IPS DF 4.7 (cell line): Measurements from ENCODE around the gene KRTAP5-3.

Source experiments
- DNase-seq: peaks from one replicate; pipeline ENCODE4 v3.0.0-alpha.2; 2013; ENCODE audit warnings: low spot score; ENCODE audit errors: extremely low read depth

Gene KRTAP5-3

DNA sequence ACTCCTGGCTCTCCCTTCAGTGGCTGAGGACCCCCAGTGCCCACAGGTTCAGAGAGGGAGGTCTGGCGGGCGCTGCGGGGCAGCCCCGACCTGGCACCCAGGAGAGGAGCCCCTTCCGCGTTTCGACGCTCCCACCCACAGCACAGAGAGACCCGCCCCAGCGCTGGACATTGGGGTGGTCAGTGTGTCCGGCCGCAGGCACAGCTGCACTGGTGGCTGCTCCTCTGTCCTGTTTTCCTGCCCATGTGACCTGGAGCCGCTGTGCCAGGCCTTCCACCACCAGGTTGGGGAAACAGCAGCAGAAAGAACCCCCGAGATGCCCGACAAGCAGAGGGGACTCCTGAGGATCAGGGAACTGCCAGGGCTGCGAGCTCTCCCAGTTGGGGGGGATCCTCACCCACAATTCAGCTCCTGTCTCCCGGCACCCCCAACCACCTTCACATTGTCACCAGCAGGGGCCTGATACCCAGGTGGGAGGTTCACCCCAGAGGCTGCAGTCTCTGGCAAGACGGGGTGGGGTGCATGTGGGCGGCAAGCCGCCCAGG lies 35.0 kb upstream of the KRTAP5-3 start:
- no peak for DNase-seq

- no peak for DNase-seq
Observed at GRCh38 chr11:1642288-1643145, 34.3 kb upstream of the KRTAP5-3 start.

- DNase-seq: no peak
Observed at GRCh38 chr11:1641096-1641495, 32.8 kb upstream of the KRTAP5-3 start.

- no peak for DNase-seq
Observed at GRCh38 chr11:1640076-1640946, 32.0 kb upstream of the KRTAP5-3 start.

DNA sequence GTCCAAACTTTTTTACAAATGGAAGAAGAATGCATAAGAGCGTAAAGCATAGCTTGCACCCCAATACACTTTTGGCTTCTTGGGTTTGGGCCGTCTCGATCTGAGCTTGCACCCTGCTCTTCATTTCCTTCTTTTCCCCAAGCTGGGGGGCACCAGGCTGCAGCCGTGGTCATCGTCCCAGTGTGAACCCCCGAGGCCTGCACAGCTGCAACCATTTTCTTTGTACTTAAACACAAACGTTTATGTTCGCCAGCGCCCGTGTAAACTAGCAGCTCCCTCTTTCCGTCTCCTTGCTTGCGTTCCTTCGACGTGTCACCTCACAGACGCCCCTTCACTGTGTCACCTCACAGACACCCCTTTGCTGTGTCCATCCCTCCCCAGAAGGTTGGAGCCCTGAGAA lies 31.4 kb upstream of the KRTAP5-3 start:
- no peak for DNase-seq

GRCh38 chr11:1639102-1639620 lies 30.9 kb upstream of the KRTAP5-3 start:
- no peak for DNase-seq

DNA sequence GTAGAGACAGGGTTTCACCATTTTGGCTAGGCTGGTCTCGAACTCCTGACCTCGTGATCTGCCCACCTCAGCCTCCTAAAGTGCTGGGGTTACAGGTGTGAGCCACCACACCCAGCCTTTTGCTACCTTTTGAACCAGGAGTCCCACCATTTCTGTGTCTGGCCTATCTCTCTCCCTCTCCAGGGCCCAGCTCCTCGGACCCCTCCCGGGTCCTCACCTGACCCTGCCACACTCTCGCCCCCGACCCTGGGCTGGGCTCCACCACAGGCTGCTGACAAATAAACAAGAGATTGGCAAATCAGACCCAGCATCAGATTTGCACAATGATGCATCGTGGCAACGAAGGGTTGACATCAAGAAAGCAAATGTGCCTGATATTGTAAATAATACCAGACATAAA lies 30.1 kb upstream of the KRTAP5-3 start:
- DNase-seq: no peak

DNA sequence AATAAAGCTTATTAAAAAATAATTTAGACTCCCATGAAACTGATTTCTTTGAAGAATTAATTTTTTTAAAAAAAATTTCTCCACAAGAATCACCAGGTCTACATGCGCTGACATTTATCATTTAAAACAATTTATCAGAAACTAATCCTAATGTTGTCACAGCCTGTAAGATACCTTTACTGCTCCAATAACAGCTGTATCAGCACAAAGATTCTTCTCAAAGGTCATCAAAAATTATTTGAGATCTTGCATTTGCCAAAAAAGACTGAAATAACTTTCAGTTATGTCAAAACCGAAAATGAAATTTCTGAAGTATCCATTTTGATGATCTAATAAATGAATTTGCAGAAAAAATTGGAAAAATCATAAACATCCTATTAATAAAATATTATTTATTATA lies 29.4 kb upstream of the KRTAP5-3 start:
- DNase-seq: no peak

DNA sequence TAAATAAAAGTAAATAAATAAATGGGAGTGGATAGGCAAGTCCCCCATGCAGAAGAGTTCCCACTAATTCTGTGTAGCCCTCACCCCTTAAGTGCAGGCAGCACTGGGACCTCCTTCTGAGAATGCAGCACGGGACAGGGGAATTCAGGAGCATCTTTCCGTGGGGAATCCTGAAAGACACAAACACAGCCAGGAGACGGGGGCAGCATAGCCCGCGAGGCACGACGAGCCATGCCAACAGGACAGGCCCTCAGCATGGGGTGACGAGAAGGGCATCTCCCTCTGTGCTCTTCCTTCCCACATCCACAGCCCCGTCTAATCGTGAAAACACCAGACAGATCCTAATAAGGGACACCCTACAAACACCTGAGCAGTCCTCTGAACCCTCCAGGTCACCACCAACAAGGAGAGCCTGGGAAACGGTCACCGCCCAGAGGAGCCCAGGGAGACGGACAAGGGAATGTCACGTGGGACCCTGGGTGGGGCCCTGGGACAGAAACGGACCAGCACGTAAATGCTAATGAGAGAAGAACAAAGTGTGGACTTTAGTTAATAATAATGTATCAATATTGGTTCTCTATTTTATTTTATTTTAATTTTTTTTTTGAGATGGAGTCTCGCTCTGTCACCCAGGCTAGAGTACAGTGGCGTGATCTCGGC lies 28.2 kb upstream of the KRTAP5-3 start:
- no peak for DNase-seq

GRCh38 chr11:1633864-1634263 lies 25.6 kb upstream of the KRTAP5-3 start:
- no peak for DNase-seq

DNA sequence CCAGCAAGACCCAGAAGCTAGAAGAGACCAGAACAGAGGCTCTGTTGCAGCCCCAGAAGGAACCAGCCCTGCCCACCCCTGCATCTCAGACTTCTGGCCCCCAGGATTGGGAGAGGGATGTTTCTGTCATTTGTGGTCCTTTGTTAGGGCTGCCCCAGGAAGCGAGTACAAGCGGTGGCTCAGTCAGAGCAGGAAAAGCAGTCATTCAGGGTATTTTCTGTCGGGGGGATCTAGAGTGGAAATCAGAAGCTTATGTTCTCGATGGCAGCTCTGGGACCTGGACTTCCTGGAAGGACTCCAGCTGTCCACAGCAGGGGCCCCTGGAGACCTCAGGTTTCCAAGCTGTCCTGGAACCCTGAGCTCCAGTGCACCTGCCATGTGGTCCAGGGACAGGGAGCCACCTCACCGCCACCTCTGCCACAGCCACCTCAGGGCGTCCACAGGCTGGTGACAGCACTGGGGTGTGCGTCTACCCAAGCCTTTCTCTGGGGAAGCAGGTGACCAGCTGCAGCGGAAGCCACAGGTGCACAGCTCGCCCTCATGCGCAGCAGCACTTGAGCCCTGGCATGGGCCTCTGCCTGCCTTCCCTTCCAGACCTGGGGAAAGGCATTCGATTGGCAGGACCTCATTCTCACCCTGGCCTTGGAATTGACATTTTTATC lies 23.9 kb upstream of the KRTAP5-3 start:
- DNase-seq: no peak

- DNase-seq: no peak
Observed at GRCh38 chr11:1631066-1631568, 22.9 kb upstream of the KRTAP5-3 start.

GRCh38 chr11:1630271-1630670 lies 22.0 kb upstream of the KRTAP5-3 start:
- no peak for DNase-seq

GRCh38 chr11:1629326-1630185 lies 21.3 kb upstream of the KRTAP5-3 start, which contains the start of gene KRTAP5-5:
KRTAP5-5 (plus strand) TSS chr11:1629775; CDS start chr11:1629841, 66 bp downstream.
- no peak for DNase-seq

- no peak for DNase-seq
Observed at GRCh38 chr11:1628506-1629325, 20.5 kb upstream of the KRTAP5-3 start.

GRCh38 chr11:1625541-1625940 lies 17.3 kb upstream of the KRTAP5-3 start:
- DNase-seq: no peak

- DNase-seq: no peak
Observed at GRCh38 chr11:1624621-1625020, 16.4 kb upstream of the KRTAP5-3 start.

- DNase-seq: no peak
Observed at GRCh38 chr11:1623716-1624115, 15.5 kb upstream of the KRTAP5-3 start.

DNA sequence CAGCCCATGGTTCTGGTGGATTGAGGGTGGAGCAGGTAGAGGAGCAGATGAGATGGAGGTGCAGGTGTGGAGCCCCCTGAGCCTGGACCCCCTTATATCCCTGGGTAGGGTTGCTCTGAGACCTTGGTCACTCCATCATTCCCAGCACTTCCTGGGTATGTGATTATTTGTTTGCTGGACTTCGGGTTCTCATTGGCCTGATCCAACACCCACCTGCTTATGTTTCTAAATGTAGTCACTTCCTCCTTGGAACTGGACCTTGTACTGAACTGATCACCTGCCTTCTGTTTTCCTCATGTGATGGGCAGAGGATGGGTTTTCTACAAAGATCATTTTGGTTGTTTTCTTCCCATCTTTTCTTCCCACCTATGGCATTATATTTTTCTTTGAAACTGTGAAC lies 13.8 kb upstream of the KRTAP5-3 start, which contains the start of gene KRTAP5-4:
Gene KRTAP5-4 (minus strand): TSS at position 53 of the 400 bp plus-strand sequence. CDS start 45 bp downstream, at position 8.
- no peak for DNase-seq
